Measurements from ENCODE around the gene CLOCK.

CLOCK gene

DNA sequence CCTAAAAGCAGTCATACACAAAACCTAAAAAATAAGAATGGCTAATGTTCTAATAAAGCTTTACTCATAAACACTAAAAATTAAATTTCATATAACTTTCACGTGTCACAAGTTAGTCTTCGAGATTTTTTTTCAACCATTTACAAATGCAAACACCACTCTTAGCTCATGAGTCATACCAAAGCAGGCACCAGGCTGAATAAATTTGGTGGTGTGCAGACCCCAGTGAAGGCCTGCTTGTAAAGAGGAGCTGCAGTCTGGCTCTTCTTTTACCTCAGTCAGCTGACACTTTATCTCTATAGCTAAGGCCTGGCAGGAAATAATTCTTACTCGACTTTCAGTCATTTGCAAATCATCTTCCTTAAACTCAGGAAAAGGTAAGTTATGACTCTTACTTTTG, 37.4 kb downstream of the CLOCK start:
- TF ChIP-seq, protein P1, sequence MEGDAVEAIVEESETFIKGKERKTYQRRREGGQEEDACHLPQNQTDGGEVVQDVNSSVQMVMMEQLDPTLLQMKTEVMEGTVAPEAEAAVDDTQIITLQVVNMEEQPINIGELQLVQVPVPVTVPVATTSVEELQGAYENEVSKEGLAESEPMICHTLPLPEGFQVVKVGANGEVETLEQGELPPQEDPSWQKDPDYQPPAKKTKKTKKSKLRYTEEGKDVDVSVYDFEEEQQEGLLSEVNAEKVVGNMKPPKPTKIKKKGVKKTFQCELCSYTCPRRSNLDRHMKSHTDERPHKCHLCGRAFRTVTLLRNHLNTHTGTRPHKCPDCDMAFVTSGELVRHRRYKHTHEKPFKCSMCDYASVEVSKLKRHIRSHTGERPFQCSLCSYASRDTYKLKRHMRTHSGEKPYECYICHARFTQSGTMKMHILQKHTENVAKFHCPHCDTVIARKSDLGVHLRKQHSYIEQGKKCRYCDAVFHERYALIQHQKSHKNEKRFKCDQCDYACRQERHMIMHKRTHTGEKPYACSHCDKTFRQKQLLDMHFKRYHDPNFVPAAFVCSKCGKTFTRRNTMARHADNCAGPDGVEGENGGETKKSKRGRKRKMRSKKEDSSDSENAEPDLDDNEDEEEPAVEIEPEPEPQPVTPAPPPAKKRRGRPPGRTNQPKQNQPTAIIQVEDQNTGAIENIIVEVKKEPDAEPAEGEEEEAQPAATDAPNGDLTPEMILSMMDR (IDR thresholded peaks at IDR 0.05; ENCODE audit: borderline replicate concordance, insufficient read depth, low read depth, low read length), result no peak
- H3K4me3 ChIP-seq (ENCODE audit: low read depth, low read length), result no peak overlapping the region

DNA sequence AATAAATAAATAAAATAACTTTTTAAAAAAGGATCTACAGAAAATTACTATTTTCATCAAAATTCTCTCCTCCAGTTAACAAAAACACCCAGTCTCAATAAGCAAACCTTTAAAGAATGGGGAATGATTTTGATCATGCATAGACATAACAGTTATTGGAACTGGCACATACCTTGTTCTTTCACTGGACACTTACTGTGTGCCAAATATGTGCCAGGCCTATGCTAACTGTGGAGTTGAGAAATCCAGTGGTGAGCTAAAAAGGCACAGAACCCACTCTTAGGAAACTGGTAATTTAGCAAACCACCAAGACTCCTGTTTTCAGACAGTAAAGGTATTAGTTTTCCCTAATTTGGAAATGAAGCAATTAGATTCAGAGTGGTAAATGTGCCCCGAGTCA, 39.1 kb downstream of the CLOCK start:
- TF ChIP-seq, protein P1 (IDR thresholded peaks at IDR 0.05; ENCODE audit: borderline replicate concordance, insufficient read depth, low read depth, low read length), result no peak

DNA sequence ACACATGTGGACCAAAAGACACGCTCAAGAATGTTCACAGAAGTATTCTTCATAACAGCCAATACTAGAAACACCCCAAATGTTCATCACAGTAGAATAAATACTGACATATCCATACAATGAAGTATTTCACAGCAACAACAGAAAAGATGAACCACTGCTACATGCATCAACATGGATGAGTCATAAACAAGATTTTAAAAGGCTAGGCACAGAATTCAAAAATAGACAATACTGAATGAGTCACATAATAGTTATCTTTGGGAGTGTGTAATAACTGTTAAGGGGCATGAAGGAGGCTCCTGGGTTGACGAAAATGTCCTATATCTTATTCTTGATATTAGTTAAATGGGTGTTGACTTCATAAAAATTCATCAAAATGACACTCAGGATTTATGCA, 43.5 kb downstream of the CLOCK start:
- TF ChIP-seq, protein P1 (IDR thresholded peaks at IDR 0.05; ENCODE audit: borderline replicate concordance, insufficient read depth, low read depth, low read length), result no peak
- no peak overlapping the region for H3K4me3 ChIP-seq (ENCODE audit: low read depth, low read length)

More for the DNA sequence above, 39.1 kb downstream of the CLOCK start:
- no peak overlapping the region for H3K4me3 ChIP-seq (ENCODE audit: low read depth, low read length)

DNA sequence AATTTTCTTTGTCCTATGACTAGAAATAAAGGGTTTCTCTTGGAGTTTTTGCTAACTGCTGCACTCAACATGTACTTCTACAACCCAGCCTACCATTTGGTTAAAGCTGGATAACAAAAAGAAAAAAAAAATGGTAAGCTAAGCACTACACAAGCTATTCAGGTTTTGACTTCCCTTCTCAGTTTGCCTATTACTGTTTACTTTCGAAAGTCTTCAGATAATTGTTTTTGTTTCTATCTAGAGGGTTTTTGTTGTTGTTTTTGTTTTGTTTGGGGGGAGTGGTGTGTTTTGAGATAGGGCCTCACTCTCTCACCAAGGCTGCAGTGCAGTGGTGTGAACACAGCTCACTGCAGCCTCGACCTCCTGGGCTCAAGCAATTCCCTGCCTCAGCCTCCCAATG, 46.6 kb downstream of the CLOCK start:
- TF ChIP-seq, protein P1 (IDR thresholded peaks at IDR 0.05; ENCODE audit: borderline replicate concordance, insufficient read depth, low read depth, low read length), result no peak

DNA sequence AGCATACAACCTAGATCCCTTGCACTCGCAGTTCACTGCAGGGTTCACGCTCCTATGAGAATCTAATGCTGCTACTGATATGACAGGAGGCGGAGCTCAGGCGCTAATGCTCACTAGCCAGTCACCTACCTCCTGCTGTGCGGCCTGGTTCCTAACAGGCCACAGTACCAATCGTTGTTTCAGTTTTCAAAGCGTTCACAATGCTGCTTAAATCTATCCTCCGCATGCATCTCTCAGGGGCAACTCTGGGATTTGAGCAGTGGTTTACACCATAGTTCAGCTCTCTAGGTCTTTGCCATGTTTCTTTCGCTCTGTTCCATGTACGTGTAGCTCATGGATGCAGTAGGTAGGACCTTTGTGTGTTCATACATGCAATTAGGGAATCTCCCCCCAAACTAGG, 47.2 kb downstream of the CLOCK start:
- H3K4me3 ChIP-seq (ENCODE audit: low read depth, low read length), result no peak overlapping the region
- TF ChIP-seq, protein P1 (IDR thresholded peaks at IDR 0.05; ENCODE audit: borderline replicate concordance, insufficient read depth, low read depth, low read length), result no peak

More for the DNA sequence above, 46.6 kb downstream of the CLOCK start:
- H3K4me3 ChIP-seq (ENCODE audit: low read depth, low read length), result no peak overlapping the region

DNA sequence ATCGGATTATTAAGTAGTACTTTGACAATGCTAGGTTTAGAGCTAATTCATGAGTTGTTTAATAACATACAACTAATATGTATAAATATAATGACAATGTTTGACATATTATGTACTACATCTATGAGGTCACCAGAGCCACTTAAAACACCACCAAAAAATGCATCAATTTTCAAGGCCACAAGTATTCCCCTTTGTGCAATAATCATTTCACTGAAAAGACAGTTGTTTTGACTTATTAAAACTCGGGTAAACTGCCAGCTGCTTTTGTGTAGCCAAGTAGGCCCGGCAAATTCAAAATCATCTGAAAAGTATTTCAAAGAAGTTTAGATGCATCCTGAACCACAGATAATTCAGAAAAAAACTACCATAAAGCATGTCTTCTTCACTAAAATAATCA, 48.7 kb downstream of the CLOCK start:
- TF ChIP-seq, protein P1 (IDR thresholded peaks at IDR 0.05; ENCODE audit: borderline replicate concordance, insufficient read depth, low read depth, low read length), result no peak

DNA sequence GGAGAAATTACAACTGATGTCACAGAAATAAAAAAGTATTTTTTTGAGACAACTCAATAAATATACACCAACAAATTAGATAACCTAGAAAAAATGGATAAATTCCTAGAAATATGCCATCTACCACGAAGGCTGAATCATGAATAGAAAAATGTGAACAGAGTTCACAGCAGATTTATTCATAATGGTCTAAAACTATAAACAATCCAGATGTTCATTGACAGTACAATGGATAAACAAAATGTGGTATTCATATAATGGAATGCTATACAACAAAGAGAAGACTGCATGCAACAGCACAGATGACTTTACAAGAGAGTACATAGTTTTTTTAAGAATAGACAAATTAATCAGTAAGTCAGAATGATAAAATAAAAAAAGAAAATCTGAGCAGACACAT, 55.2 kb downstream of the CLOCK start:
- no peak overlapping the region for H3K4me3 ChIP-seq (ENCODE audit: low read depth, low read length)
- TF ChIP-seq, protein P1 (IDR thresholded peaks at IDR 0.05; ENCODE audit: borderline replicate concordance, insufficient read depth, low read depth, low read length), result no peak

More for the DNA sequence above, 48.7 kb downstream of the CLOCK start:
- no peak overlapping the region for H3K4me3 ChIP-seq (ENCODE audit: low read depth, low read length)
